Stimulated activated CD4-positive, alpha-beta T cell treated with anti-CD3 and anti-CD28 coated beads, Interleukin-4, amount 100 ng/mL, for 48 hours (primary cell): Measurements from ENCODE around the gene MAP3K12.
"Not testable (repeated sequence)": the region's sequence is repeated elsewhere in the genome, so short reads cannot be mapped to it uniquely, and the experiment has no call there.

Source experiments
- DNase-seq, 2 donors: peaks; one replicate each; pipeline ENCODE4 v3.0.0-alpha.2; 2020; ENCODE audit warnings: low read depth in 2 of 2

The MAP3K12 gene

DNA sequence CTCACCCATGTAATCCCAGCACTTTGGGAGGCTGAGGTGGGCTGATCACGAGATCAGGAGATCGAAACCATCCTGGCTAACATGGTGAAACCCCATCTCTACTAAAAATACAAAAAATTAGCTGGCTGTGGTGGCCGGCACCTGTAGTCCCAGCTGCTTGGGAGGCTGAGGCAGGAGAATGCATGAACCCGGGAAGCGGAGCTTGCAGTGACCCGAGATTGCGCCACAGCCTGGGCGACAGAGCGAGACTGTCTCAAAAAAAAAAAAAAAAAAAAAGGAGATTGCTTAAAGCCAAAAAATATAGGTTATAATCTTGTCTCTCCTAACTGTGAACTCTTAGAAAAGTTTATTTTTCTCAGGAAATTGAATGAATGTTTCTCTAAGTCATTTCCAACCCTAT lies 63.9 kb downstream of the MAP3K12 start:
- not testable (repeated sequence) for DNase-seq

DNA sequence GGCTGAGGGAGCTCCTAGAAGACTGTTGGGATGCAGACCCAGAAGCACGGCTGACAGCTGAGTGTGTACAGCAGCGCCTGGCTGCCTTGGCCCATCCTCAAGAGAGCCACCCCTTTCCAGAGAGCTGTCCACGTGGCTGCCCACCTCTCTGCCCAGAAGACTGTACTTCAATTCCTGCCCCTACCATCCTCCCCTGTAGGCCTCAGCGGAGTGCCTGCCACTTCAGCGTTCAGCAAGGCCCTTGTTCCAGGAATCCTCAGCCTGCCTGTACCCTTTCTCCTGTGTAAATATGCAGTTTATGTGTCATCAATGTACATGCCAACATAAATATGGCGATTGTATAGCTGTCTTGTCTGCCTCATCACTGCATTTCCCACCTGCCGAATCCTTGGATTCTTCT lies 68.1 kb downstream of the MAP3K12 start:
- DNase-seq: no peak

DNA sequence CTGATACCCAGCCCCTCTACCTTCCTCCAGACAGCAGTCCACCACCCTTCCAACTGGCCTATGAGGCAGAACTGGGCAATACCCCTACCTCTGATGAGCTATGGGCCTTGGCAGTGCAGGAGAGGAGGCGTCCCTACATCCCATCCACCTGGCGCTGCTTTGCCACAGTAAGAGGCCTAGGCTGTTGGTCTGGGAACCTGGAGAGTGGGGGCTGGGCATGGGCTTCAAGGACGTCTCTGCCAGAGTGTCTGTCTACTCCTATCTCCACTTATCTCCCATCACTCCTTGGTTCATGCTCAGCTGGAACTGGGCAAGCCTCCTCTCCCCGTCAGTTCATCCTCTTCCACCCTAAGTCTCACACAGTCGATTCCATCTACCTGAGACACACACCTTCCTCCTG lies 69.1 kb downstream of the MAP3K12 start:
- DNase-seq: no peak
